Heart left ventricle (tissue), 16 donors: ENCODE measurements around the gene DAB2IP. TPM values are rescaled to one million over a fixed set of nuclear protein-coding genes. Genes with fewer than 3 reads are reported as not detected.

ENCODE experiments used
- ATAC-seq, 4 donors: fragments of 200-7000 bp; cut with Tn5 transposase; one replicate each; pipeline ENCODE4 v1.9.1; 2020 to 2022; ENCODE audit warnings: moderate library complexity in 4 of 4, mild to moderate bottlenecking in 3 of 4, moderate number of reproducible peaks in 1 of 4
- DNase-seq, 5 donors: peaks; one replicate each; pipeline ENCODE4 v3.0.0-alpha.2; 2020
- H3K27ac ChIP-seq, 12 donors: fragments of 200-600 bp; sonication (generic) in 4 of 12; one replicate each; pipeline versions ENCODE4 v1.5.0 to v1.8.0; 2016 to 2022; ENCODE audit warnings: mild to moderate bottlenecking in 2 of 12
- H3K27me3 ChIP-seq, 9 donors: fragments of 200-600 bp; sonication (generic) in 2 of 9; one replicate each; pipeline versions ENCODE4 v1.5.1 to v1.8.0; 2016 to 2022; ENCODE audit warnings: mild to moderate bottlenecking in 3 of 9
- H3K36me3 ChIP-seq, 9 donors: fragments of 200-600 bp; sonication (generic) in 2 of 9; one replicate each; pipeline versions ENCODE4 v1.5.0 to v1.8.0; 2018 to 2022; ENCODE audit warnings: mild to moderate bottlenecking in 2 of 9
- H3K4me1 ChIP-seq, 12 donors: fragments of 200-600 bp; sonication (generic) in 4 of 12; one replicate each; pipeline versions ENCODE4 v1.5.0 to v1.8.0; 2016 to 2022; ENCODE audit warnings: mild to moderate bottlenecking in 3 of 12
- H3K4me3 ChIP-seq, 12 donors: fragments of 200-600 bp; sonication (generic) in 4 of 12; one replicate each; pipeline versions ENCODE4 v1.5.0 to v1.8.0; 2017 to 2022; ENCODE audit warnings: mild to moderate bottlenecking in 9 of 12, moderate library complexity in 4 of 12
- H3K9me3 ChIP-seq, 12 donors: fragments of 200-600 bp; sonication (generic) in 4 of 12; one replicate each; pipeline versions ENCODE4 v1.5.0 to v1.8.0; 2016 to 2022; ENCODE audit warnings: mild to moderate bottlenecking in 1 of 12
- CTCF ChIP-seq, 12 donors: fragments of 200-600 bp; sonication (generic) in 4 of 12; IDR thresholded peaks; one replicate each; pipeline versions ENCODE4 v1.5.0 to v1.8.0; 2018 to 2022; ENCODE audit warnings: antibody characterized with exemption in 12 of 12, mild to moderate bottlenecking in 5 of 12
- POLR2A ChIP-seq, 2 donors: fragments of 450-650 bp; IDR thresholded peaks; one replicate each; pipeline ENCODE4 v1.6.1; 2017; ENCODE audit warnings: antibody characterized with exemption in 2 of 2, mild to moderate bottlenecking in 2 of 2, moderate library complexity in 2 of 2
- WGBS, 4 donors: extraction: QIAGEN DNeasy Blood & Tissue Kit in 2 of 4; methylation state at CpG; one replicate each; pipeline versions ENCODE4 v1.1.5 to v1.1.7; 2013 to 2018; 5-methylcytosine and 5-hydroxymethylcytosine counted together
- intact Hi-C, 10 donors: fragments of 100-400 bp; cut with DNase I; formaldehyde crosslinking; loops; one replicate each; pipeline versions ENCODE4 v1.11.1 to v1.14.2; 2022
- polyA plus RNA-seq, 2 donors: library from polyadenylated mRNA; stranded (reverse); fragments of 200-250 nt; gene quantifications; one replicate each; pipeline ENCODE4 v1.2.3, GENCODE V29; 2013
- total RNA-seq, 9 donors: library from RNA; depleted of rRNA in 2 of 9; stranded (reverse); fragments of >200 nt in 2 of 9; fragmentation: NEBNext Ultra II Directional in 3 of 9; extraction: Animal tissue kit (Norgen Biotek cat#: 25700) in 3 of 9; gene quantifications; one replicate each; pipeline versions ENCODE4 v1.1.0 to v1.2.4, GENCODE V29; 2016 to 2023
- donor health status: ischemic (EF 13 %, LVEDD 7.1; RV severe dilation, severe dysfunction).
- donor health status: healthy with polysubstance abuse.
- donor health status: DM: no; HTN: yes; CAD: no.
- donor health status: DM: no; HTN: no; CAD: no.
- donor health status: ischemic (EF 25% LVEDD 6.9; RV normal size, moderate dysfunction).
- donor health status: ischemic (EF 25% LVEDD 5.7; RV mildly dilated, moderate dysfunction).
- donor health status: healthy.
- donor health status: DM: yes; HTN: yes; CAD: no.
- donor health status: ischemic (EF 35%, LVEDD 5.7; RV mildly dilated, moderate dysfunction).
- donor health status: nonischemic (EF 11% LVEDD 7.7; RV severe dilation, severe dysfunction).
- donor health status: DM: yes; HTN: yes; CAD: no.
- donor health status: PGD.
- donor health status: ischemic (EF 29% LVEDD 5.4; RV normal size, mild dysfunction).
- donor health status: nonischemic (EF 23%, LVEDD 6.1; RV moderate dilation, normal function).

Gene DAB2IP
- total and polyA plus RNA-seq, 11 donors = 30.9 to 103 (median 52.6) TPM

- TF ChIP-seq POLR2A (IDR thresholded peaks at IDR 0.05) = no peak
- TF ChIP-seq CTCF (IDR thresholded peaks at IDR 0.05) = no peak
- ATAC-seq (no peak), DNase-seq (peak in 1 of 5 donors; percentile 32)
- H3K36me3 ChIP-seq = no peaks in the 10 kb centered on the region
- WGBS, 4 donors = 87 to 94% (median 90%) methylated on average over 3 of the region's 3 CpGs
- H3K4me3 ChIP-seq = no peak overlapping the region
- no peaks in the 10 kb centered on the region for H3K27me3 ChIP-seq
- intact Hi-C loops = loop anchor here in 1 of 10 donors (5.0 kb wide), 1 partner anchor 48 kb away; no protein-coding TSS in a partner anchor
- H3K4me1 ChIP-seq = no peaks in the 10 kb centered on the region
- no peak overlapping the region for H3K27ac ChIP-seq
- no peaks in the 10 kb centered on the region for H3K9me3 ChIP-seq
These were observed 179.2 kb downstream of the DAB2IP start for GRCh38 chr9:121830441-121831140.

DNA sequence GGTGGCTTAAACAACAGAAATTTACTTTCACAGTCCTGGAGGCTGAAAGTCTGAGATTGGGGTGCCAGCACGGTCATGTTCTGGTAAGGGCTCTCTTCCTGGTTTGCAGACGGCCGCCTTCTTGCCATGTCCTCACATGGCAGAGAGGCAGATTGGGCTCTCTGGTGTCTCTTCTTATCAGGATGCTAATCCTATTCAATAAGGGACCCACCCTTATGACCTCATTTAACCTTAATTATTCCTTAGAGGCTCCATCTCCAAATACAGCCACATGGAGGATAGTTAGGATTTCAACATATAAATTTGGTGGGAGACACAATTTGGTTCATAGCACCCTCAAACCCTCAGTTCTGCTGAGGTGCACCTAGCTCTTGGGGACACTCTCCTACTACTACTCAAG is 180.4 kb downstream of the DAB2IP start:
- Histone ChIP-seq H3K4me3 (no peak overlapping the region), H3K27ac (no peak overlapping the region), H3K27me3 (no peaks in the 10 kb centered on the region), H3K36me3 (no peaks in the 10 kb centered on the region), H3K4me1 (no peaks in the 10 kb centered on the region), H3K9me3 (no peaks in the 10 kb centered on the region)
- DNase-seq (peak in 1 of 5 donors; percentile 16), ATAC-seq (no peak)
- 98 to 100% (median 100%) methylated on average over 3 of the region's 3 CpGs for WGBS, 4 donors
- intact Hi-C loops = loop anchor here in 1 of 10 donors (5.0 kb wide), 1 partner anchor 50 kb away; no protein-coding TSS in a partner anchor
- TF ChIP-seq POLR2A (IDR thresholded peaks at IDR 0.05) (no peak), CTCF (IDR thresholded peaks at IDR 0.05) (no peak)

DNA sequence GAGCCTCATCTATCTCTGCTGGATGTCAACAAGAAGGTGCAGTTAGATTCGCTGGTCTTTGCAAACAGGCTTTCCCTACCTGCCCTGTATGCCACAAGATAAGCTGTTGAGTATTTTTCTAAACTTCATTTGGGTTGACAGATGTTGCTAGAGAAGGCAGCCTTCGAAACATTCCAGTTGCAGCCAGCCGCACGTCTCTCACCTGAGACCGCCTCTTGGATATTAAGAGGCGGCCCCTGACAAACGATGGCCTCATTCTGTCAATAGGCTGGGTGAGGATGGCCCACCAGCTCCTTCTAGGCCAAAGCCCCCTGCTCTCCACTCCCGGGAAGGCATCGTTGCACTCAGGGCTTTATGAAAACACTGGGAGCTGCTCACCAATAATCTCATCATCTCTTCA is 181.6 kb downstream of the DAB2IP start:
- WGBS, 4 donors = 92 to 96% (median 94%) methylated on average over 9 of the region's 9 CpGs
- no peaks in the 10 kb centered on the region for H3K9me3 ChIP-seq
- peak in 1 of 5 donors; percentile 37 for DNase-seq
- TF ChIP-seq POLR2A (IDR thresholded peaks at IDR 0.05) = no peak
- TF ChIP-seq CTCF (IDR thresholded peaks at IDR 0.05) = no peak
- no peak for ATAC-seq
- H3K4me3 ChIP-seq = no peak overlapping the region
- no peak overlapping the region for H3K27ac ChIP-seq
- no peaks in the 10 kb centered on the region for H3K27me3 ChIP-seq
- H3K4me1 ChIP-seq = peaks cover 0 to 7% (median 0%) of the 10 kb centered on the region in 12 donors
- no peaks in the 10 kb centered on the region for H3K36me3 ChIP-seq
- intact Hi-C loops = loop anchor here in 1 of 10 donors (5.0 kb wide), 1 partner anchor 51 kb away; no protein-coding TSS in a partner anchor

Other genes starting within 250 kb of the DAB2IP start
- 10 to 100 TPM in 4 of 9 donors, 1 to 10 TPM in 5; 1.9 to 47.7 (median 8.0) TPM for gene GGTA1, start 151.8 kb upstream of the DAB2IP start, total RNA-seq
- gene GGTA1, start 151.8 kb upstream of the DAB2IP start, polyA plus RNA-seq = 10 to 100 TPM in 1 of 2 donors, 1 to 10 TPM in 1; 1.8 to 23.9 TPM